SK-N-SH treated with all-trans-retinoic acid at 6 μM for 48 hours (cell line): ENCODE results near the gene ABCC1.
"Not testable (repeated sequence)": the region's sequence is repeated elsewhere in the genome, so short reads cannot be mapped to it uniquely, and the experiment has no call there.

Source experiments
- ATAC-seq: fragments of 200-7000 bp; cut with Tn5 transposase; 3 replicates; pipeline ENCODE4 v1.9.1; 2020; ENCODE audit warnings: mild to moderate bottlenecking, moderate library complexity
- BACH2 ChIP-seq: fragments of 250-450 bp; sonication (Bioruptor Pico); IDR thresholded peaks from 2 replicates; pipeline ENCODE4 v1.9.0; 2021; ENCODE audit warnings: mild to moderate bottlenecking, borderline replicate concordance
- CREB5 ChIP-seq: fragments of 250-450 bp; sonication (Bioruptor Pico); IDR thresholded peaks from 2 replicates; pipeline ENCODE4 v1.5.1; 2020; ENCODE audit warnings: low read depth, mild to moderate bottlenecking, moderate library complexity
- CSDC2 ChIP-seq: fragments of 250-450 bp; sonication (Bioruptor Pico); IDR thresholded peaks from 2 replicates; pipeline ENCODE4 v1.5.0; 2020; ENCODE audit warnings: mild to moderate bottlenecking, moderate library complexity
- ESRRG ChIP-seq: fragments of 250-450 bp; sonication (Bioruptor Pico); IDR thresholded peaks from 2 replicates; pipeline ENCODE4 v1.6.1; 2021; ENCODE audit warnings: mild to moderate bottlenecking
- GLIS3 ChIP-seq: fragments of 250-450 bp; sonication (Bioruptor Pico); IDR thresholded peaks from 2 replicates; pipeline ENCODE4 v1.5.0; 2020; ENCODE audit warnings: mild to moderate bottlenecking, moderate library complexity
- ISL1 ChIP-seq: fragments of 250-450 bp; sonication (Bioruptor Pico); IDR thresholded peaks from 2 replicates; pipeline ENCODE4 v2.1.2; 2022; ENCODE audit warnings: mild to moderate bottlenecking, moderate library complexity
- OSR1 ChIP-seq: fragments of 250-450 bp; sonication (Bioruptor Pico); IDR thresholded peaks from 2 replicates; pipeline ENCODE4 v1.8.0; 2022; ENCODE audit warnings: moderate library complexity, mild to moderate bottlenecking, inconsistent platforms
- PPARA ChIP-seq: fragments of 250-450 bp; sonication (Bioruptor Pico); IDR thresholded peaks from 2 replicates; pipeline ENCODE4 v1.5.0; 2020; ENCODE audit warnings: mild to moderate bottlenecking, borderline replicate concordance
- RARB ChIP-seq: fragments of 250-450 bp; sonication (Bioruptor Pico); IDR thresholded peaks from 2 replicates; pipeline ENCODE4 v1.8.0; 2021; ENCODE audit warnings: mild to moderate bottlenecking, moderate library complexity
- SNAI2 ChIP-seq: fragments of 250-450 bp; sonication (Bioruptor Pico); IDR thresholded peaks from 2 replicates; pipeline ENCODE4 v1.5.0; 2020; ENCODE audit warnings: mild to moderate bottlenecking, moderate library complexity
- TCF4 ChIP-seq: fragments of 250-450 bp; sonication (Bioruptor Pico); IDR thresholded peaks from 2 replicates; pipeline ENCODE4 v1.8.0; 2021; ENCODE audit warnings: mild to moderate bottlenecking, moderate library complexity, borderline replicate concordance
- TOX ChIP-seq: fragments of 250-450 bp; sonication (Bioruptor Pico); IDR thresholded peaks from 2 replicates; pipeline ENCODE4 v1.8.0; 2021; ENCODE audit warnings: mild to moderate bottlenecking, moderate library complexity, borderline replicate concordance
- ZC3H10 ChIP-seq: fragments of 250-450 bp; sonication (Bioruptor Pico); IDR thresholded peaks from 2 replicates; pipeline ENCODE4 v1.5.1; 2021; ENCODE audit warnings: mild to moderate bottlenecking, moderate library complexity
- ZFP30 ChIP-seq: fragments of 450-650 bp; formaldehyde crosslinking; IDR thresholded peaks from 2 replicates; pipeline ENCODE4 v1.5.0; 2022; ENCODE audit warnings: mild to moderate bottlenecking, moderate library complexity
- ZNF565 ChIP-seq: fragments of 450-650 bp; formaldehyde crosslinking; conservative IDR thresholded peaks from 2 replicates; pipeline ENCODE4 v1.5.0; 2020; ENCODE audit warnings: low read depth, mild to moderate bottlenecking, moderate library complexity
- ZNF70 ChIP-seq: fragments of 450-650 bp; formaldehyde crosslinking; IDR thresholded peaks from 2 replicates; pipeline ENCODE4 v1.5.0; 2020; ENCODE audit warnings: mild to moderate bottlenecking, moderate library complexity
- ZNF8 ChIP-seq: fragments of 450-650 bp; formaldehyde crosslinking; IDR thresholded peaks from 2 replicates; pipeline ENCODE4 v1.5.0; 2020; ENCODE audit warnings: mild to moderate bottlenecking, moderate library complexity
- TF ChIP-seq, protein P1 (sequence below): fragments of 250-450 bp; sonication (Bioruptor Pico); IDR thresholded peaks from 2 replicates; pipeline ENCODE4 v1.5.0; 2020; ENCODE audit warnings: mild to moderate bottlenecking, moderate library complexity
- TF ChIP-seq, protein P2 (sequence below): fragments of 250-450 bp; sonication (Bioruptor Pico); IDR thresholded peaks from 2 replicates; pipeline ENCODE4 v1.8.0; 2021; ENCODE audit warnings: low read depth, mild to moderate bottlenecking, moderate library complexity, borderline replicate concordance
- TF ChIP-seq, protein P3 (sequence below): fragments of 250-450 bp; sonication (Bioruptor Pico); IDR thresholded peaks from 2 replicates; pipeline ENCODE4 v1.5.1; 2021; ENCODE audit warnings: mild to moderate bottlenecking, moderate library complexity

Gene ABCC1

DNA sequence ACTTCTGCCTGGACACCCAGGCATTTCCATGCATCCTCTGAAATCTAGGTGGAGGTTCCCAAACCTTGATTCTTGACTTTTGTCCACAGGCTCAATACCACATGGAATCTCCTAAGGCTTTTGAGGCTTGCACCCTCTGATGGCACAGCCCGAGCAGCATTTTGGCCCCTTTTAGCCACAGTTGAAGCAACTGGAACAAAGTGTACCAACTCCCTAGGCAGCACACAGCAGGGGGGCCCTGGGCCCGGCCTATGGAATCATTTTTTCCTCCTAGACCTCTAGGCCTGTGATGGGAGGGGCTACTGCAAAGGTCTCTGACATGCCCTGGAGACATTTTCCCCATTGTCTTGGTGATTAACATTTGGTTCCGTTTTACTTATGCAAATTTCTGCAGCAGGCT is 32.0 kb downstream of the ABCC1 start:
- ATAC-seq: no peak
- TF ChIP-seq GLIS3 (CRISPR knock-in tag) (no peak), OSR1 (CRISPR knock-in tag) (no peak), ISL1 (CRISPR knock-in tag) (no peak), BACH2 (CRISPR knock-in tag) (no peak), PPARA (CRISPR knock-in tag) (no peak), ESRRG (CRISPR knock-in tag) (no peak), ZNF565 (CRISPR knock-in tag) (no peak), ZFP30 (CRISPR knock-in tag) (no peak), SNAI2 (CRISPR knock-in tag) (no peak), CREB5 (no peak), TCF4 (no peak)
- TF ChIP-seq, protein P1, sequence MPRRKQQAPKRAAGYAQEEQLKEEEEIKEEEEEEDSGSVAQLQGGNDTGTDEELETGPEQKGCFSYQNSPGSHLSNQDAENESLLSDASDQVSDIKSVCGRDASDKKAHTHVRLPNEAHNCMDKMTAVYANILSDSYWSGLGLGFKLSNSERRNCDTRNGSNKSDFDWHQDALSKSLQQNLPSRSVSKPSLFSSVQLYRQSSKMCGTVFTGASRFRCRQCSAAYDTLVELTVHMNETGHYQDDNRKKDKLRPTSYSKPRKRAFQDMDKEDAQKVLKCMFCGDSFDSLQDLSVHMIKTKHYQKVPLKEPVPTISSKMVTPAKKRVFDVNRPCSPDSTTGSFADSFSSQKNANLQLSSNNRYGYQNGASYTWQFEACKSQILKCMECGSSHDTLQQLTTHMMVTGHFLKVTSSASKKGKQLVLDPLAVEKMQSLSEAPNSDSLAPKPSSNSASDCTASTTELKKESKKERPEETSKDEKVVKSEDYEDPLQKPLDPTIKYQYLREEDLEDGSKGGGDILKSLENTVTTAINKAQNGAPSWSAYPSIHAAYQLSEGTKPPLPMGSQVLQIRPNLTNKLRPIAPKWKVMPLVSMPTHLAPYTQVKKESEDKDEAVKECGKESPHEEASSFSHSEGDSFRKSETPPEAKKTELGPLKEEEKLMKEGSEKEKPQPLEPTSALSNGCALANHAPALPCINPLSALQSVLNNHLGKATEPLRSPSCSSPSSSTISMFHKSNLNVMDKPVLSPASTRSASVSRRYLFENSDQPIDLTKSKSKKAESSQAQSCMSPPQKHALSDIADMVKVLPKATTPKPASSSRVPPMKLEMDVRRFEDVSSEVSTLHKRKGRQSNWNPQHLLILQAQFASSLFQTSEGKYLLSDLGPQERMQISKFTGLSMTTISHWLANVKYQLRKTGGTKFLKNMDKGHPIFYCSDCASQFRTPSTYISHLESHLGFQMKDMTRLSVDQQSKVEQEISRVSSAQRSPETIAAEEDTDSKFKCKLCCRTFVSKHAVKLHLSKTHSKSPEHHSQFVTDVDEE (CRISPR knock-in tag): no peak

DNA sequence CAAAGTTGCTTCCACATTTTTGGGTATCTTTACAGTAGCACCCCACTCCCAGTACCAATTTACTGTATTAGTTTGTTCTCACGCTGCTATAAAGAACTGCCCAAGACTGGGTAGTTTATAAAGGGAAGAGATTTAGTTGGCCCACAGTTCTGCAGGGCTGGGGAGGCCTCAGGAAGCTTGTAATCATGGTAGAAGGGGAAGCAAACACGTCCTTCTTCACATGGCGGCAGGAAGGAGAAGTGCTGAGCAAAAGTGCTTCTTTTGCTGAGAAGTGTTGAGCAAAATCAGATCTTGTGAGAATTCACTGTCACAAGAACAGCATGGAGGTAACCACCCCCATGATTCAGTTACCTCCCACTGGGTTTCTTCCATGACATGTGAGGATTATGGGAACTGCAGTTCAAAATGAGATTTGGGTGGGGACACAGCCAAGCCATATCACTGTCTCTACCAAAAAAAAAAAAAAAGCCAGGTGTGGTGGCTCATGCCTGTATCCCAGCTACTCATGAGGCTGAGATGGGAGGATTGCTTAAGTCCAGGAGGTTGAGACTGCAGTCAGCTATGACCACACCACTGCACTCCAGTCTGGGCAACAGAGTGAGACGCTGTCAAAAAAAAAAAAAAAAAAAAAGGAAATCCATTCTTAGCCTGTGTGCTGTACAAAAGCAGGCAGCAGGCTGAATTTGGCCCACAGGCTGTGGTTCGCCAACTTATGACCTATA is 32.9 kb downstream of the ABCC1 start:
- ATAC-seq: not testable (repeated sequence)

DNA sequence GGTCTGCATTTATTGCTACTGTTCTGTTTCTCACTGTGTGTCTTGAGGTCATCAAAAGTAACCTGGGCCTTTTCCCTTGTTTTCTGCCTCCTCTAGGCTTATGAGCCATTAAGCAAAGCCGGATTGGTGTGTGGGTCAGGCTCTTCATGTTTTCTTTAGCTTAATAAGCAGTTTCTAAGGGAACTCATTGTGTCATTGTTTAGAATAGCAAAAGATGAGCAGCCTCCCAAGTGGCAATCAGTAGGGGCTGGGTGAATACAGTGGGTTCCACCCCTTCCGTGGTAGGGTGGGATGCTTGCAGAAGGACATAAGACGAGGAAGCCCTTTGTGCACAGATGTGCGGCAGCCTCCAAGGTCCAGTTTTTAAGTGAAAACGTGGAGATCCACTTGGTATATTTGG is 34.5 kb downstream of the ABCC1 start:
- TF ChIP-seq BACH2 (CRISPR knock-in tag) (no peak), TOX (no peak)

DNA sequence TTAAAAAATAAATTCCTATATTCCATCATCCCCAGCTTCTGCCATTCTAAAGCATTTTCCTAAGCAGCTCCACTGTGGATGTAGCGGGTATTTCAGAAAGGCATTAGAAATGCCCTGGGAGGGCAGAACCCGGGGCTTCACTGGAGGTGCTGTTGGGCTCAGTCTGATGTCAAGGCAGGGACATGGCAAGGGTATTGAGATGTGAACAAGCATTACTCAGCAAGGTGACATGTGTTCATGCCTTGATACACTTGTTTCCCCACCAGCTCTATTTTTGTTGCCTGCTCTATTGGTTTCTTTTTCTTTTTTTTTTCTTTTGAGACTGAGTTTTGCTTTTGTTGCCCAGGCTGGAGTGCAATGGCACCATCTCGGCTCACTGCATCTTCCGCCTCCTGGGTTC is 35.7 kb downstream of the ABCC1 start:
- ATAC-seq: no peak

More for the DNA sequence above, 34.5 kb downstream of the ABCC1 start:
- ATAC-seq: no peak

DNA sequence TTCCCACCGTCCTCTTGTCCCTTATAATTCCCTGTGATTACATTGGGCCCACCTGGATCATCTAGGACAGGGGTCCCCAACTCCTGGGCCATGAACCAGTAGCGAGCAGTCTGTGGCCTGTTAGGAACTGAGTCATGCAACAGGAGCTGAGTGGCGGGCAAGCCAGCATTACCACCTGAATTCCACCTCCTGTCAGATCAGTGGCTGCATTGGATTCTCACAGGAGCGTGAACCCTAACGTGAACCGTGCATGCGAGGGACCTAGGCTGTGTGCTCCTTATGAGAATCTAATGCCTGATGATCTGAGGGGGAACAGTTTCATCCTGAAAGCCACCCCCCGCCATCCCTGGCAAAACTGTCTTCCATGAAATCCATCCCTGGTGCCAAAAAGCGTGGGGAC is 36.8 kb downstream of the ABCC1 start:
- TF ChIP-seq SNAI2 (CRISPR knock-in tag) (no peak), BACH2 (CRISPR knock-in tag) (no peak), ISL1 (CRISPR knock-in tag) (no peak), ZNF70 (CRISPR knock-in tag) (no peak), TCF4 (no peak), ZNF8 (CRISPR knock-in tag) (no peak), CSDC2 (CRISPR knock-in tag) (no peak), RARB (no peak), ZC3H10 (CRISPR knock-in tag) (no peak), CREB5 (no peak), PPARA (CRISPR knock-in tag) (no peak)
- TF ChIP-seq, protein P2, sequence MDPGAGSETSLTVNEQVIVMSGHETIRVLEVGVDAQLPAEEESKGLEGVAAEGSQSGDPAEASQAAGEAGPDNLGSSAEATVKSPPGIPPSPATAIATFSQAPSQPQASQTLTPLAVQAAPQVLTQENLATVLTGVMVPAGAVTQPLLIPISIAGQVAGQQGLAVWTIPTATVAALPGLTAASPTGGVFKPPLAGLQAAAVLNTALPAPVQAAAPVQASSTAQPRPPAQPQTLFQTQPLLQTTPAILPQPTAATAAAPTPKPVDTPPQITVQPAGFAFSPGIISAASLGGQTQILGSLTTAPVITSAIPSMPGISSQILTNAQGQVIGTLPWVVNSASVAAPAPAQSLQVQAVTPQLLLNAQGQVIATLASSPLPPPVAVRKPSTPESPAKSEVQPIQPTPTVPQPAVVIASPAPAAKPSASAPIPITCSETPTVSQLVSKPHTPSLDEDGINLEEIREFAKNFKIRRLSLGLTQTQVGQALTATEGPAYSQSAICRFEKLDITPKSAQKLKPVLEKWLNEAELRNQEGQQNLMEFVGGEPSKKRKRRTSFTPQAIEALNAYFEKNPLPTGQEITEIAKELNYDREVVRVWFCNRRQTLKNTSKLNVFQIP (CRISPR knock-in tag): no peak
- TF ChIP-seq, protein P3, sequence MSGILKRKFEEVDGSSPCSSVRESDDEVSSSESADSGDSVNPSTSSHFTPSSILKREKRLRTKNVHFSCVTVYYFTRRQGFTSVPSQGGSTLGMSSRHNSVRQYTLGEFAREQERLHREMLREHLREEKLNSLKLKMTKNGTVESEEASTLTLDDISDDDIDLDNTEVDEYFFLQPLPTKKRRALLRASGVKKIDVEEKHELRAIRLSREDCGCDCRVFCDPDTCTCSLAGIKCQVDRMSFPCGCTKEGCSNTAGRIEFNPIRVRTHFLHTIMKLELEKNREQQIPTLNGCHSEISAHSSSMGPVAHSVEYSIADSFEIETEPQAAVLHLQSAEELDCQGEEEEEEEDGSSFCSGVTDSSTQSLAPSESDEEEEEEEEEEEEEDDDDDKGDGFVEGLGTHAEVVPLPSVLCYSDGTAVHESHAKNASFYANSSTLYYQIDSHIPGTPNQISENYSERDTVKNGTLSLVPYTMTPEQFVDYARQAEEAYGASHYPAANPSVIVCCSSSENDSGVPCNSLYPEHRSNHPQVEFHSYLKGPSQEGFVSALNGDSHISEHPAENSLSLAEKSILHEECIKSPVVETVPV (CRISPR knock-in tag): no peak
- TF ChIP-seq, protein P1 (CRISPR knock-in tag): no peak
- ATAC-seq: no peak

More for the DNA sequence above, 35.7 kb downstream of the ABCC1 start:
- TF ChIP-seq ISL1 (CRISPR knock-in tag): no peak
